Superior temporal gyrus (tissue), 1 donor: ENCODE data around the gene ITIH5.

Experiments
- DNase-seq: peaks from one replicate; pipeline ENCODE4 v3.0.0-alpha.2; 2016; ENCODE audit errors: extremely low spot score

ITIH5 gene

DNA sequence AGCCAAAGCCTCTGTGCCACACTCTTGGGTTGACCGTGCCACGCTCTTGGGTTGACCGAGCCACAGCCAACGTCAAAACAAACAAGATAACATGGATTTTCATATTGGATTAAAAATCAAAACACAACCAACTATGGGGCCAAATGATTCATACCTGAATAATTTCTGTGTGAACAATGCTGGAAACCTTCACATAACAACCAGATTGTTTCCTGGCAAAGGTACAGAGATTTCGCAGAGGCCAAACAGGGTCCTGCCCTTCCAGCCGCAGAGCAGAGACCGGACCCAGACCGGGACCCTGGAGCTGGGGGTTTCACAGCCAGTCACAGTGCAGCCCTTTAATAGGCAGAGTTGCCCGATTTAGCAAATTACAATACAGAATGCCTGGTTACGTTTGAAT lies 40.5 kb downstream of the ITIH5 start:
- no peak for DNase-seq

DNA sequence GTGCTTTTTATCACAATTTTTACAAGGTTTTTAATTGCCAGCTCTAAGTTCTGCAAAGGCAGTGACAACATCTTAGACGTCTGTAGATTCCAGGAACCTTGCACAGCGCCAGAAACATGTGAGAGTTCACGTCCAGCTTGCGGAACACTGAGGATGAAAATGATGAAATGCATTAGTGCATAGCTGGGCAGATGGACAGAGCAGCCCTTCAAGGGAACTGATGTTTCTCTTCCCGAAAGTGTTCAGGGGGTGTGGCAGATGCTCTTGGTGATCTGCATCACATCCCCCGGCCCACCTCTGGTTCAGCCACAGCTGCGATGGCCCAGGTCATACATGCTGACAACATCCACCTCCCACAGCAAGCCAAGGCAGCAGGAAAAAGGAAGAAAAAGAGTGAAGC lies 40.9 kb downstream of the ITIH5 start:
- DNase-seq, result no peak

DNA sequence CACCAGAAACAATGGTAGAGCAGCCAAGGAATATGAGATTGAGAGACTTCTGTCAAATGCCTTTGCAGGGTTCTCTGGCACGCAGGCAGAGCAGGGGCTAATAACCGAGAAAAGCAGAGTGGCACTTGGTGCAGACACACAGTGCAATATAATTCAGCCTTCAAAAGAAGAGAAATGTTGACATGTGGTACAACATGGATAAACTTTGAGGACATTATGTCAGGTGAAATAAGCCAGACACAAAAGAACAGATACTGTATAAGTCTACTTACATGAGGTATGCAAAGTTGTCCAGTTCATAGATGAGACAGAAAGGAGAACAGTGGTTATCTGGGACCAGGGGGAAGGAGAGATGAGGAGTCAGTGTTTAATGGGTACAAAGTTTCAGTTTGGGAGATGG lies 41.8 kb downstream of the ITIH5 start:
- no peak for DNase-seq

DNA sequence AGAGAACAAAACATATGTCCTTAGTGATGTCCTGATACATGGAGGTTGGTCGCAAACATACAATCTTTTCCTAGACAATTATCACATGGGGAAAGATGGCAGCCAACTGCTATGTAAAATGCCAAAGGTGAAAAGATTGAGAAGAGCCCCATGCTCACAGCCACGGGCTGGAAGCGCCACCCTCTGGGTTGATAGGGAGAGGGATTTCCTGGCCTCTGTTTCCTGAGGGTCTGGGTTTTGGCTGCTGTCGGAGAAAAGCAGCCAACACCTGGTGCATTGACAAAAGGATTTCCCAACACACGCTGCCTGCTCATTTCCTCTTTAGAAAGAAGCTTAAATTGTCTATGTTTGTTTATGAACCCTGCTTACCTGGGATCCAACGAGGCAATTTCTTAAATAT lies 43.8 kb downstream of the ITIH5 start:
- no peak for DNase-seq

DNA sequence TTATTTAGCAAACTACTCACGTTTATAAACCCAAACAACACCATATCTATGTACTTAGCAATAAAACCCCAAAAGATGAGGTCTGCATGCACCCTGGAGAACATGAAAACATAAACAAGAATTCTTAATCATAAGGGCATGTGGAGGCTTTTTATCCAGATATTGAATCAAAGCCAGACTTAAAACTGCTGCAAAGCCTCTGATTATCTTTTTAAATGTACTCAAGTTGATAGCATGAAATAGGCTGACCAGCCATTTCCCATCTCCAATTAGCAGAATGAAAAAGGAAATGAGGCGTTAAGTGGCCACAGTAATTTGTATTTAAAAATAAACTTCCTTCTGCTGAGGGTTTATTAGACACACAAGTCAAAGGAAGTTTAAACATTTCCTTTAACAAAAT lies 48.3 kb downstream of the ITIH5 start:
- DNase-seq, result no peak

DNA sequence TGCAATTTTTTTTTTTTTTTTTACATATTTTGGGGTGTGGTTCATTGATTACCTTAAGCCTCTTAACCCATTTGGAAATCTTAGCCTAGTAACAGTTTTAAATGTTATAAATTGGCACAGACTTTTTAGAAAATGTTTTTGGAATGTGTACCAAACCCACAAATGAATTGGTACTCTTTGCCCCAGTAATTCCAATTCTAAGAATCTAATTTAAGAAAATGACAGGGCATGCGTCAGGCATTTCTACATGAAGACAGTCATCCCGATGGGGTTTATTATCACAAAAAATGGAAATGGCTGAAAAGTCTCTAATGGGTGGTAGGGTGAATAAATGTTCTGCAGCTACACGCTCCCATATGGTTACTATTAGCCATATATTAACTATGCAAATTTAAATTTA lies 54.9 kb downstream of the ITIH5 start:
- DNase-seq, result no peak

DNA sequence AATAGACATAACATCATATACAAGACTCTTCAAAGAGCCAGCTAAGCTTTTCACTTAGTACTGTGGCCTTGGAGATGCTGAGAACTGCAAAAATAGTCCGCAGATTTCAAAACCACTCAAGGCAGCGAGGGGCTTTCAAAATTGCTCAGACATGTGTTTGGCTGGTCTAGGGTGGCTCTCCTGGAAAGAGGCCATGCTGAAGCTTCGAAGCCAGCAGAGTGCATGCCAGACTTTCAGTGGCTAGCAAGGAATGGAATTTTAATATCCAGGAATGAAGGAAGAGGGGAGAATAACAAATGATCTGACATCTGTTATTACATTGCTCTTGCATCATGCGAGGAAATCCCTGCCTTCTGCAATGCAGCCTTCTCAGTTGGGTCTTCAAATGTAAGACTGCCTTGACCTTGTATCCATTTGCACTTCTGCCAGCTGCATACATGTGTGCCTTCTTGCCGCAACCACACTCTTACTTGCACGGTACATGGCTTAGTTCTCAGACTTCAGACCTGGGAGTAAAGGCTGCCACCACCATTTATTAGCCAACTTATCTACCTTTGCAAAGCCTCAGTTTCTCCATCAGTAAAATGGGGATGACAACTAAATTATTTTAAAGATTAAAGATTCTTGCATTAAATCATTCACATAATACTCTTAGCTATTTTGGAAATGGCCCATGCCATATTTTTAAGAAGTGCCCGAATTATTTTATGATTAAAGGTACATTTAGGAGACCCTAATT lies 55.9 kb downstream of the ITIH5 start:
- DNase-seq, result no peak

DNA sequence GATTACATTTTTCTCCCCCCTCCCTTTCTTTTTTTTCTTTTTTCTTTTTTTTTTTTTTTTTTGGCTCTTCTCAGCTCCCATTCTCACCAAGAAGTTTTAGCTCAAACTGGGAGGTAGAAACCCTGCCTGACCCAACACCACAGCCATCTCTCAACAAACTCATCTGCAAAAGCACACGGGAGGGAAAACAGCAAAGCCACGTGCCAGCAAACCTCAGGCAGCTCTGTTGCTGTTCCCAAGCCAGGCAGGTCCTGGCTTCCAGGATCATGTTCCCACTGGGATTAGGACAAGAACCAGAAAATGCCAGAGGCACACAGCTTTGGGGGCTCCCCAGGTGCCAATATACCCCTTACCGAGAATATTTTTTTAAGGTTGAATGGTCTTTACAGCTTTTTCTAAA lies 56.7 kb downstream of the ITIH5 start:
- DNase-seq, result no peak

DNA sequence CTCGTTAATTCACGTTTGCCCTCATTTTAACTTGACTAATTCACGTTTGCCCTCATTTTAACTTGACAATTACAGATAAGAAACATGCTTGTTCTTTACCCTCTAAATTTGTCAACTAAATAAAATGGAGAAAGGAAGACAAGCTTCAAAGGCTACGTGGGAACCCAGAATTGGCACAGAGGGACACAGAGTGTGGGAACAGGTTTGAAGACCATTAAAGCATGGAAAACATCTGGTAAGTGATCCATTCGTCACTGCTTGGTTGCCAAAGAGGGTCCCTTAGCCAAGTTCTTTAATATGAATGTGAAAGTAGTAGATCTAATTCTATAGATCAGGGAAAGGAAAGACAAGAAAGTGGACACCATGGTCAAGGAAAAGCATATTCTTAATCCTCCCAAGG lies 57.2 kb downstream of the ITIH5 start:
- no peak for DNase-seq

DNA sequence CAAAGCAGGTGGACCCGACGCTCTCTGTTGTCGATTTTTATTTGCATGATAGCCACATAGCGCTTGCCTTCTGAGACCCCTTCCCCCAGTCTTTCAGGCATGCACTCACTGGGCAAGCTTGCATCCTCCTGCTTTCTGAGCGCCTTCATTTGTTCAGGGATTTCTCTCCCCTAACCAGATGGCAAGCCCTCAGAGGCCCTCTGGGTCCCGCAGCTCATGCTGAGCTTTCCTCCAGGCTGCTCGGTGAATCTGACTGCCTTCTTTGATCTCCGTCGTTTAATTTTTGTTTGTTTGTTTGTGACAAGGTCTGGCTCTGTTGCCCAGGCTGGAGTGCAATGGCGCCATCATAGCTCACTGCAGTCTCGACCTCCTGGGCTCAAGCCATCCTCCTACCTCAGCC lies 58.8 kb downstream of the ITIH5 start:
- no peak for DNase-seq

DNA sequence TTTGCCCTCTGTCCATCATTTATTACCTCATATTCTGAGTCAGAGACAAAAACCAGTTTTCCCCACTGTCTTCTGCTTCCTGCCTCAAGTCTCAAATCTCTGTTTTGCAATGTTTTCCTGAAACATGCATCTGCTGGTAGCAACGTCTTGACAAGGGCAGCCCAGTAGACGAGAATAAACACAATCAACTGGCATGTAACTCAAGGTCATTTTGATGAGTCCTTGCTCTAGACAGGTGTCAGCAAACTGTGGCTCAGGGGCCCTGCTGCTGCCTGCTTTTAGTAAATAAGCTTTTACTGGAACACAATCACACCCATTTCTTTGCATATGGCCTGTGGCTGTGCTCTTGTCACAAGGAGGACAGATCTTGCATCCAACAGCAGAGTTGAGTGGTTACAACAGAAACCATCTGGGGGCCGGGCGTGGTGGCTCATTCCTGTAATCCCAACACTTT lies 59.8 kb downstream of the ITIH5 start:
- DNase-seq, result no peak

DNA sequence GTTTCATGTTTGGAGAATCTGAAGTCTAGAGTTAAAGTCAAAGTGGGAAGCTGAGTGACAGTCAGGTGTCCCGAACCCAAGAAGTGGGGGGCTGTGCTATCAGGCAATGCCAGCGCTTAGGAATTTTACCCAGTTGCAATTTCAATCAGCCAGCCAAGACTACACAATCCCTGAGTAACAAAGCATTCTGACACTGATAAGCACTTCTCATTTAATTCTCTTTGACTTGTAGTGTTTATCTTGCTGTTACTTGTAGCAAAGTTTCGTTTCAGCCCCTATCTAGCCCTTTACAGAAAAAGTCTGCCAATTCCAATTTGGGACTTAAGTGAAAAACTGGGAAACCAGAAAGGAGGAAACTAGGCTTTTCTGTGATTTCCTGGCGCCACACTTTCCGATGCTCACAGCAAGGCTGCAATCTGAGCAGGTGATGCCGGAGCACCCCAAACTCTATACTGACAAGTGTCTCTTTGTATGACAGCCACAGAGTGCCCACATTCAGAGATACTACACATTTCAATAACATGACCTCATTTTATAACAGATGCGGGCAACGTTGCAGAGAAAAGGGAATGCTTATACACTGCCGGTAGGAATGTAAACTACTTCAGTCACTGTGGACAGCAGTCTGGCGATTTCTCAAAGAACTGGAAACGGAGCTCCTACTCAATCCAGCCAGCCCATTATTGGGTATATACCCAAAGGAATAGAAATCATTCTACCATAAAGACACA lies 61.0 kb downstream of the ITIH5 start:
- no peak for DNase-seq

DNA sequence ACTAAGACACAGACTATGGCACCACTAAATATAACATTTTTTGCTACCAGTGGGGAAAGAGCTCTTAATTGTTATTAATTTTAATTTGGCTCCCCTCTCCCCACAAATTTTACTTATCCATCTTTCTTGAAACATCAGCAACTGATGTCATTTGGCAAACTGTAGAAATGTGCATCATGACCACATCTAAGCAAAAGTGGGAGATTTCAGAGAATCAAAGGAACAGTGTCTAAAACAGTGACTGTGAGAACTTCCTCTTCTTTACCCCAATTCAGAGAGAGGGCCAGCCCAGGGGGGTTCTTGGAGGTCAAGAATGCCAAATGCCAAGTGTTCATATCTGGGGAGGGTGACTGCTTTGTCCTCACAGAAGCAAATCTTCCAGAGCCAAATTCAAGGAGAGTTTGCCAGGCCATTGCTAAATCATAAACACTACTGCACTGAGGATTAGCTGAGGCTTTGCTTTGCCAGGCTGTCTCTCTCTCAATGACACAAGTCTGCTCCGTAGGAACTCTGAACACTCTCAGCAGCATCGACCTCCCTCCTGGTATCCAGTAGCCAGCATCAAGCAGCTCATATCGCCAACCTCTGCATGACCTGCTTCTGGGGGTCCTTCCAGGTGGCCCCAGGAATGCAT lies 65.6 kb downstream of the ITIH5 start:
- no peak for DNase-seq

DNA sequence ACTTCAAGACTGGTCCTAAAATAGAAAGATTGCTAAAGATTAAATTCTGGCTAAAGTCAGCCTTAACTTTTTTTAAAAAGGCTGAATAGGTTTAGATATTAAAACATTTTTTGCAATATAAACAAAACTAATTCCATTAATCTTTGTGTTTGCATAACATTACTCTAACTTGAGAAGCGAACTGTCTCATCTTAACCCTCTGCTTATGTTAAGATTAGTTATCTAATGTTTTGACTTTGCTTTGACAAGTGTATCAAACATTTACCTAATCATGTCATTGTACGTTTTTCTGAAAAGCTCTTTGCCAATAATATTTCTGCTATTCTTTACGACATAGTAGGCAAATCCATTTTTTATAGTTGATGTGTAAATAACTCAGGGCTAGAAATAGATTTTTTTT lies 68.0 kb downstream of the ITIH5 start:
- DNase-seq, result no peak

DNA sequence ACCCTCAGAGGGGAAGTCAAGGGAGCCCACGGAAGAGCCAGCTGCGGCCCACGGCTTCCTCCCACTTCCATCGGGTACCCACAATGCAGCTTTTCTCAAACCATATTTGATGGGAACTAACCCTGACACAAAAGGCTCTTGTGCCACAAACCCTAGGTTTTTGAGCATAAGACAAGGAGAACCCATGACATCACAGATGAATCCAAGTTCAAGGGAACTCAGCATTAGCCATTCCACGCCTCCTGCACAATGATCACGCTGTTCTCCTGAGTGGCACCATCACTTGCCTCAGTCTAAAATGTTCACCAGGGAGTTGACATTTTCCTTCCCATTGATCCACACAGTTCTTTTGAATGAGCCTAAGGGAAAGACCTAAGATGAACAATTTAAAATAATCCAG lies 70.4 kb downstream of the ITIH5 start:
- no peak for DNase-seq

DNA sequence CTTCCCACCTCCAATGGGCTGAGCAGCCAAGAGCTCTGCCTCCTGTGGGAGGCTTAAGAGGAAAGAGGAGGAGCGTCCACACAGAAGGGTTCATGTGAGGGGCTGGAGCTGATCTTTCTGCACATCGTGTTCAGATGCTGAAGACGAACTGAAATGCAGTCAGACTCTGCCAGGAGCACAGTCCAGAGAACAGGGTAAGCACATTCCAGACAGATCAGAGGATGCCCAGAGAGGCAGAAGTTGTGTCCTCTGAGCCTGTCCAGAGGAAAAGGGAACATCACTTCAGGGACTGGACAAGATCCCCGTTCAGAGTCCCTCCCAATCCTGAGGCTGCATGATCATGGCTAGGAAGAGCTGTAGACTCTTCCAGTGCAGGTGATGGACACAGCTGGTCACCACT lies 72.9 kb downstream of the ITIH5 start:
- DNase-seq, result no peak

DNA sequence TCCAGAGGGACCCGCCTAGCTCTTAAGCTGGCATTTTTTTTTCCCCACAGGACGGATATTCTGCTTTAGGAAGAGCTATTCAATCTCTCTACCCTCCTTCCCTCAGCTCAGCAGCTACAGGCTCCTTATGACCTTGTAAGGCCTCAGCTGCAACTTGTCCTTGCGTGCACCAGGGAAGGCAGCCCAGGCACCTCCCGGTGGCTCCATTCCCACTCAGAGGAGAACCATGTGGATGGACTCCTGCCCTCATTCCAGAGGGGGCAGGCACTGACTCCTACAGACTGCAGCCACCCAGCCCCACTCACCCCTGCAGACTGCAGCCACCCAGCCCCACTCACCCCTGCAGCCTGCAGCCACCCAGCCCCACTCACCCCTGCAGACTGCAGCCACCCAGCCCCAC lies 73.7 kb downstream of the ITIH5 start:
- no peak for DNase-seq

DNA sequence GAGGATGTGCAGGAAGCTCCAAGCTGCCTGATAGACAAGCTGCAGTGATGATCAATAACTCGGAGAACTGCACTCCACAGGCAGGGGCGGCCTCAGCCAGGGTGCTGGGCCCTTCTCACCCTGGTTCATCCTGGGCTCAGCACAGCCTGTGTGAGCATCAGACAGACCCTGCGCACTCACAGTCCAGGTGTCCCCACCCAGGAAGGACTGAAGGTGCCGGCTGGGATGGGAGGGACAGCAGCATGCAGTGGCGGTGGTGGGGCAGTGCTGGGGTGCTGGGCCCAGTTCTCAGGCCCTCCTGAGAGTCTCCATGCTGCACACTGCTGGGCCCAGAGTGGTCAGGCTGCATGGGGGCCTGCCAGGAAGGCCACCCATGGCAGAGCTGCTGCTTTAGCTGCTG lies 74.1 kb downstream of the ITIH5 start:
- no peak for DNase-seq

DNA sequence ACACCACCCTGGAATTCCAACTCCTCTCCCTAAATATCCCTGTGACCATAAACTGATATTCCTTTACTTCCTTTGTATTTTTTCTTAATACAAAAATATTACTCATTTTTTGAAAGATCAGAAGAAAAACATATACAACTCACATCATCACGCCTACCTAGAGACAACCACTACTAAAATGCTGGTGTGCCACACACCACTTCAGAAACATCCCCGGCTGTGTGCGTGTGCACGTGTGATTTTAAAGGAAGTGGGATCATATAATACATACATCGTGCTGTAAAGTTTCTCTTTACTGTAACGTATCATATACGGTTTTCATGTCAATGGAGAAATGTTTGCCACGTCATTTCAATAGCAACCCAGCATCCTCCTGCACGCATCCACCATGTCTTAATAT lies 76.5 kb downstream of the ITIH5 start:
- DNase-seq, result no peak

DNA sequence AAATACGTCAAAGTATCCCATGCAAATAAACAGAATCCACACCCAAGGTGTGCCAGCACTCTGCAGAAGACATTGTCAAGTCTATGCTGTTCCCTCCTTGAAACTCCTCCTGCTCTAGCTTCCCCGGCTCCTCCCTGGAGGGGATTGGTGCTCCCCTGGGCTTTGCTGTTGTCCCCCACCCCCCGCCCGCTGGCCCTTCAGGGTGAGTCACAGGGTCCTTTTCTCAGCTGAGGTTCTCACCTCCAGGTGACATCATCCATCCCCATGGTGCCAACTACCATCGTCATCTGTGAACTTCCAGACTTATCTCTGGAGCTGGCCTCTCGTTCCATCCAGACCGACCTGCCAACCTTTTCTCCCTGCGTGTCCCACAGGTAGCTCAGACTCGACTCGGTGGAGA lies 77.0 kb downstream of the ITIH5 start:
- DNase-seq, result no peak

DNA sequence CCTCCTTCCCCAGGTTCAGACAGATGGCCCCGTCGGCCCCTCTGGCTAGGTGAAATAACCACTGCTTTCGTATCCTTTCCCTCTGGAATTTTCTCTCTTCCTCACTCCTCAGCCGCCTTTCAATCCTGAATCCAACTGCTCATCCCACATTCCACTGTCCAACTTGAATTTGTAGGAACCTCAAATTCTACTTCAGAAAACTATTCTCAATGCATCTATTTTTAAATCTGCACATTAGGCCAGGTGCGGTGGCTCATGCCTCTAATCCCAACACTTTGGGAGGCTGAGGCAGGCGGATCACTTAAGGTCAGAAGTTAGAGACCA lies 78.9 kb downstream of the ITIH5 start:
- DNase-seq, result no peak

DNA sequence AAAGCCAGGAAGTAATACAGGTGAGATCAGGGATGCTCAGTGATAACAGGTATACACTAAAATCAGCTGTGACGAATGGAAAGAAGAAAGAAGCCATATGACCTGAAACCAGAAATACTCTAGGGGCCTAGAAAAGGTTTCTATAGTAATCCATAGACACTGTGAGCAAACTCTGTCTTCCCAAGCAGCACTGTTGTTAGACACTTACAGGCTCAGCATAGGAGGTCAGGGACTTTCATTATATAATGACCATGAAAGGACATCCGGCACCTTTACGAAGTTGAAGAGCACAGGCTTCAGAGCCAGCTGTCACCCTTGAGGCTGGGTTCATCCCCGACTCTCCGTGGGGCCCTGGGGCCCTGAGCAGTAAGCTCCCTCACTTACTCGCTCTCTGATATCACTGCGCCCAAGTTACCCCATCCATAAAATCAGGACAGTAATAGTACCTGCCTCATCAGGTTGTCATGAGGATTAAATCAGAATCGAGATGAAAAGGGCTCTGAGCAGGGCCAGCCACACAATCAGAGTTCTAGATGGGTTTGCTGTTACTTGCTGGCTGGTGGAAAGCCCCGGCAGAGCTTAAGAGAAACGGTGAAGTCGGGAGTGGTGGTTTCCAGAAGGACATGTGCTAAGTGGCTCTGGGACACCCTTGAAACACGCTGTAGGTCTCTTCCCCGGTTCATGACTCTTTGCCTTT lies 79.5 kb downstream of the ITIH5 start:
- DNase-seq, result no peak

DNA sequence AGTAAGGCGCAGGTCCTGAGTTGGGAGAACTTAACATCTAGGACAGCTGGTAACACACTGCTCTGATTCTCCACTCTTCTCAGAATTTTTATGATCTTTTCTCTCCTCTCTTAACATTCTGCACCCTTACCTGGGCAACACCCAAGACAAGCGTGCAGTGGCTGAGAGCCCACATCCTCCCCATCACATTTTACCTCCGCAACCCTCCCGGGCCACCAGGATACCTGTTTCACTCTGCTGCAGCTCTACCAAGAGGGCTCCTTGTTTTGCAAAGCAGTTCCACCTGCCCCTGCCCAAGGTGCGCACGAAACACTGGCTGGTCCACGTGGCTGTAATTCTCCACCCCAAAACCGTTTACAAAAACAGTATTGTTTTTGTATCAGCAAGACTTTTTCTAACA lies 81.5 kb downstream of the ITIH5 start:
- no peak for DNase-seq
